ENCODE results near the gene VEGFA. TPM values are rescaled to one million over a fixed set of nuclear protein-coding genes. Genes with fewer than 3 reads are reported as not detected.
A peak's percentile ranks its signal among the peaks of the same experiment; 100 is the strongest.

Gene VEGFA
- total RNA-seq, 4 donors from 2014 or later: 28.0 to 107 (median 80.8) TPM

GRCh38 chr6:43803055-43803782 lies 33.2 kb downstream of the VEGFA start:
- peaks cover 15 to 69% (median 18%) of the 10 kb centered on the region in 3 donors for H3K4me1 ChIP-seq
- no peaks in the 10 kb centered on the region for H3K9me3 ChIP-seq
- no peaks in the 10 kb centered on the region for H3K27me3 ChIP-seq
- TF ChIP-seq CTCF (IDR thresholded peaks at IDR 0.05): no peak
- H3K4me3 ChIP-seq: no peak overlapping the region
- intact Hi-C loops (cut with DNase I): no loop called here
- no peaks in the 10 kb centered on the region for H3K36me3 ChIP-seq
- H3K27ac ChIP-seq: peak overlapping the region in 2 of 4 donors; percentile 3 to 17
- 71 to 75% methylated on average over 4 to 6 of the region's 6 CpGs for WGBS, 2 donors
- DNase-seq: no peak

- Histone ChIP-seq H3K27me3 (no peaks in the 10 kb centered on the region), H3K9me3 (no peaks in the 10 kb centered on the region), H3K36me3 (no peaks in the 10 kb centered on the region), H3K4me1 (peaks cover 10 to 62% (median 15%) of the 10 kb centered on the region in 3 donors), H3K4me3 (no peak overlapping the region), H3K27ac (peak overlapping the region in 2 of 4 donors; percentile 3 to 17)
- 18 to 75% methylated on average over 1 to 2 of the region's 2 CpGs for WGBS, 2 donors
- TF ChIP-seq CTCF (IDR thresholded peaks at IDR 0.05): no peak
- no peak for TF ChIP-seq POLR2A (IDR thresholded peaks at IDR 0.05)
- intact Hi-C loops (cut with DNase I): no loop called here
- no peak for DNase-seq
These were observed 34.0 kb downstream of the VEGFA start for GRCh38 chr6:43803783-43804549.

GRCh38 chr6:43804550-43805223 lies 34.7 kb downstream of the VEGFA start:
- no peak for DNase-seq
- Histone ChIP-seq H3K4me1 (peaks cover 3 to 54% (median 8%) of the 10 kb centered on the region in 3 donors), H3K27ac (no peak overlapping the region), H3K4me3 (no peak overlapping the region), H3K27me3 (no peaks in the 10 kb centered on the region), H3K9me3 (no peaks in the 10 kb centered on the region), H3K36me3 (no peaks in the 10 kb centered on the region)
- intact Hi-C loops (cut with DNase I): no loop called here
- 93 to 100% methylated on average over 3 to 4 of the region's 4 CpGs for WGBS, 2 donors
- TF ChIP-seq POLR2A (IDR thresholded peaks at IDR 0.05): no peak
- no peak for TF ChIP-seq CTCF (IDR thresholded peaks at IDR 0.05)

- whole genome bisulfite sequencing, 2 donors: 96 to 100% methylated on average over 3 to 5 of the region's 5 CpGs
- Histone ChIP-seq H3K27ac (no peak overlapping the region), H3K4me3 (no peak overlapping the region), H3K4me1 (peaks cover 0 to 45% (median 4%) of the 10 kb centered on the region in 3 donors), H3K36me3 (no peaks in the 10 kb centered on the region), H3K9me3 (no peaks in the 10 kb centered on the region), H3K27me3 (no peaks in the 10 kb centered on the region)
- no peak for DNase-seq
- intact Hi-C loops (cut with DNase I): no loop called here
- TF ChIP-seq POLR2A (IDR thresholded peaks at IDR 0.05) (no peak), CTCF (IDR thresholded peaks at IDR 0.05) (no peak)
These were observed 35.7 kb downstream of the VEGFA start for GRCh38 chr6:43805699-43806042.

Measured in esophagus squamous epithelium (tissue), 5 donors.